Dedifferentiated amniotic fluid mesenchymal stem cell (primary cell): Measurements from ENCODE around the gene ARID1B.

Experiments used
- DNase-seq: peaks from one replicate; pipeline ENCODE4 v3.0.0-alpha.2; 2016; ENCODE audit errors: extremely low spot score

Gene ARID1B

GRCh38 chr6:156904176-156904967 is 127.2 kb downstream of the ARID1B start:
- no peak for DNase-seq

GRCh38 chr6:156905801-156906200 is 128.6 kb downstream of the ARID1B start:
- DNase-seq, result no peak

GRCh38 chr6:156906451-156906850 is 129.3 kb downstream of the ARID1B start:
- DNase-seq, result no peak

- DNase-seq, result no peak
Measured at GRCh38 chr6:156909212-156910010, 132.2 kb downstream of the ARID1B start.

- DNase-seq, result no peak
Measured at GRCh38 chr6:156910011-156910334, 132.8 kb downstream of the ARID1B start.

GRCh38 chr6:156910938-156911337 is 133.8 kb downstream of the ARID1B start:
- DNase-seq, result no peak

- DNase-seq, result no peak
Measured at GRCh38 chr6:156911581-156911980, 134.4 kb downstream of the ARID1B start.

- DNase-seq, result no peak
Measured at GRCh38 chr6:156912431-156912830, 135.3 kb downstream of the ARID1B start.

- no peak for DNase-seq
Measured at GRCh38 chr6:156914181-156914580, 137.0 kb downstream of the ARID1B start.

- DNase-seq, result no peak
Measured at GRCh38 chr6:156916130-156916801, 139.1 kb downstream of the ARID1B start.

- DNase-seq, result no peak
Measured at GRCh38 chr6:156917213-156917612, 140.0 kb downstream of the ARID1B start.

- no peak for DNase-seq
Measured at GRCh38 chr6:156918647-156919046, 141.5 kb downstream of the ARID1B start.

- DNase-seq, result no peak
Measured at GRCh38 chr6:156919370-156919769, 142.2 kb downstream of the ARID1B start.

- DNase-seq, result no peak
Measured at GRCh38 chr6:156919814-156920369, 142.7 kb downstream of the ARID1B start.

- no peak for DNase-seq
Measured at GRCh38 chr6:156924246-156924645, 147.1 kb downstream of the ARID1B start.

- DNase-seq, result no peak
Measured at GRCh38 chr6:156925026-156925425, 147.8 kb downstream of the ARID1B start.

GRCh38 chr6:156925718-156926607 is 148.8 kb downstream of the ARID1B start:
- no peak for DNase-seq

- no peak for DNase-seq
Measured at GRCh38 chr6:156928126-156928525, 150.9 kb downstream of the ARID1B start.

GRCh38 chr6:156928972-156929371 is 151.8 kb downstream of the ARID1B start:
- no peak for DNase-seq

GRCh38 chr6:156931283-156931682 is 154.1 kb downstream of the ARID1B start:
- DNase-seq, result no peak
